Measurements from ENCODE around the gene CEP112.

The CEP112 gene

DNA sequence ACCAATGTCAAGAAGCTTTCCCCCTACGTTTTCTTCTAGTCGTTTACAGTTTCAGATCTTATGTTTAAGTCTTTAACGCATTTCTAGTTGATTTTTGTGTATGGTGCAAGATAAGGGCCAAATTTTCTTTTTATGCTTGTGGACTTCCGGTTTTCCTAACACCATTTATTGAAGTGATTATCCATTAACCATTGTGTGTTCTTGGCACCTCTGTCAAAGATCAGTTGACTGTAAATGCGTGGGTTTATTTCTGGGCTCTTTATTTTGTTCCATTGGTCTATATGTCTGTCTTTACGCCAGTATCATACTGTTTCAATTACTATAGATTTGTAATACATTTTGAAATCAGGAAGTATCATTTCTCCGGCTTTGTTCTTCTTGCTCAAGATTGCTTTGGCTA, 49.5 kb downstream of the CEP112 start:
- no peak for TF ChIP-seq CTCF (IDR thresholded peaks at IDR 0.05; ENCODE audit: control insufficient read depth, extremely low read depth, insufficient read depth)
- DNase-seq (ENCODE audit: low read depth): no peak
- H3K4me3 ChIP-seq (ENCODE audit: low read depth, low read length): no peak overlapping the region

DNA sequence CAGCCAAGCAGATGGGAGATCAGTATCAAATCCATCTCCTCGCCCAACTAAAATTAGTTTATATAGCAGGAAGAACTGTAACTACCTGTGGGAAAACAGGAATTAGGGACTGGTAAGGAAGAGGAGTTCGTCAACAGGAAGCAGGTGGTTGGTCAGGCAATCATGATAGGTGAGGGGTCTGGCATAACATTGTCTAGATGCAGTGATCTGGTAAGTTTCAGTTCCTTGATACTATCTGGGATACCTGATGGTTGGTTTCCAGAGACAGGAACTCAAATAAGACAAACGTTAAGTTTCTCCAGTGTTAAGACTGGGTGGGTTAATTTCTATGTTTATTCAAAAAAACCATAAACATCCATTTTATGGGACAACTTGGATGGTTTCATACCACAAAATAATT, 53.8 kb downstream of the CEP112 start:
- no peak for TF ChIP-seq CTCF (IDR thresholded peaks at IDR 0.05; ENCODE audit: control insufficient read depth, extremely low read depth, insufficient read depth)
- H3K4me3 ChIP-seq (ENCODE audit: low read depth, low read length): no peak overlapping the region
- DNase-seq (ENCODE audit: low read depth): no peak

DNA sequence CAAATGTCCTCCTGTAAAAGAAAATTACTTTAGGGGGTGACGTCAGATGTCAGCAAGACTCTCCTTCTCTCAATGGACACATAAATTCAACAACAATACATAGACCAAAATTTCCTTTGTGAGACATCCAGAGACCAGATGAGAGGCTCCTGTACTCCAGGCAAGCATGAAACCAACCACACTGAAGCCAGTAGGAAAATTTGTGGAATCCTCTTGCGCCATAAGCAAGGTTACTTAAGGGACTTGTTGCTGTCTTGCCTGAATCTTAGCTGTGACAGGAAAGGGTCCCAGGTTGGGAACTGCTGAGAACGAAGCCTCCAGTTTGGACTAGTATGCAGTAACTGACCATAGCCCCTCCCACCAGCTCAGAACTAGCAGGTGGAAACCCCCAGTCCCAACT, 56.0 kb downstream of the CEP112 start:
- H3K4me3 ChIP-seq (ENCODE audit: low read depth, low read length): no peak overlapping the region
- DNase-seq (ENCODE audit: low read depth): no peak
- no peak for TF ChIP-seq CTCF (IDR thresholded peaks at IDR 0.05; ENCODE audit: control insufficient read depth, extremely low read depth, insufficient read depth)

GRCh38 chr17:66135219-66135618, 56.7 kb downstream of the CEP112 start:
- no peak overlapping the region for H3K4me3 ChIP-seq (ENCODE audit: low read depth, low read length)
- TF ChIP-seq CTCF (IDR thresholded peaks at IDR 0.05; ENCODE audit: control insufficient read depth, extremely low read depth, insufficient read depth): no peak
- no peak for DNase-seq (ENCODE audit: low read depth)

- TF ChIP-seq CTCF (IDR thresholded peaks at IDR 0.05; ENCODE audit: control insufficient read depth, extremely low read depth, insufficient read depth): no peak
- no peak for DNase-seq (ENCODE audit: low read depth)
- H3K4me3 ChIP-seq (ENCODE audit: low read depth, low read length): no peak overlapping the region
Measured at GRCh38 chr17:66129759-66130158, 62.2 kb downstream of the CEP112 start.

DNA sequence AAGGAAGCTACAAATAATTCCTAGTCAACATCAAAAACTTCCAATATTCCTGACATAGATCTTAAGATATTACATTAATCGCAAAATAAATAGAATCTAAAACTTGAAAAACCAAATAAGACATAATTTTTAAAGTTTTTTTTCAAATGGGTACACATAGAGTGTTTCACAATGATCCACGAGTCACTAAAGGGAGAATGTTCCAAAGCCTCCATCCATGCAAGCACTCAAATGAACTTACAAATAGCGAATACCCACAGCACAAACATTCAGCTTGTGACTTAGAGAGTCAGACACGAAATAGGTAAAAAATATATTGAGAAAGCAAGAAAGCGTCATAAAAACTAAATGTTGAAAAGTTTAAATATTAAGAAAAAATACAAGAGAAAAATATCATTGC, 65.7 kb downstream of the CEP112 start:
- no peak for TF ChIP-seq CTCF (IDR thresholded peaks at IDR 0.05; ENCODE audit: control insufficient read depth, extremely low read depth, insufficient read depth)
- no peak for DNase-seq (ENCODE audit: low read depth)
- no peak overlapping the region for H3K4me3 ChIP-seq (ENCODE audit: low read depth, low read length)

GRCh38 chr17:66123163-66123562, 68.8 kb downstream of the CEP112 start:
- no peak overlapping the region for H3K4me3 ChIP-seq (ENCODE audit: low read depth, low read length)
- no peak for DNase-seq (ENCODE audit: low read depth)
- no peak for TF ChIP-seq CTCF (IDR thresholded peaks at IDR 0.05; ENCODE audit: control insufficient read depth, extremely low read depth, insufficient read depth)
